Measurements from ENCODE around the gene CRISPLD2. TPM values are rescaled to one million over a fixed set of nuclear protein-coding genes. Genes with fewer than 3 reads are reported as not detected.
A peak's percentile ranks its signal among the peaks of the same experiment; 100 is the strongest.
"Not testable (repeated sequence)": the region's sequence is repeated elsewhere in the genome, so short reads cannot be mapped to it uniquely, and the experiment has no call there.

CRISPLD2 gene
- total RNA-seq, 1 donor: 2.2 TPM

GRCh38 chr16:84856203-84856581, 36.4 kb downstream of the CRISPLD2 start:
- not testable (repeated sequence) for DNase-seq (ENCODE audit: low read depth in 2 of 3, low spot score in 2 of 3)

- not testable (repeated sequence) for DNase-seq (ENCODE audit: low read depth in 2 of 3, low spot score in 2 of 3)
These were observed 37.0 kb downstream of the CRISPLD2 start for GRCh38 chr16:84856811-84857210.

- DNase-seq (ENCODE audit: low read depth in 2 of 3, low spot score in 2 of 3): no peak
These were observed 39.9 kb downstream of the CRISPLD2 start for GRCh38 chr16:84859681-84860080.

- DNase-seq (ENCODE audit: low read depth in 2 of 3, low spot score in 2 of 3): no peak
These were observed 40.6 kb downstream of the CRISPLD2 start for GRCh38 chr16:84860383-84860782.

GRCh38 chr16:84861671-84862070, 41.9 kb downstream of the CRISPLD2 start:
- DNase-seq (ENCODE audit: low read depth in 2 of 3, low spot score in 2 of 3): no peak

- no peak for DNase-seq (ENCODE audit: low read depth in 2 of 3, low spot score in 2 of 3)
These were observed 43.2 kb downstream of the CRISPLD2 start for GRCh38 chr16:84862804-84863480.

GRCh38 chr16:84863481-84863814, 43.7 kb downstream of the CRISPLD2 start:
- no peak for DNase-seq (ENCODE audit: low read depth in 2 of 3, low spot score in 2 of 3)

- DNase-seq (ENCODE audit: low read depth in 2 of 3, low spot score in 2 of 3): peak in 1 of 3 donors; percentile 2
These were observed 44.7 kb downstream of the CRISPLD2 start for GRCh38 chr16:84864326-84864955.

- no peak for DNase-seq (ENCODE audit: low read depth in 2 of 3, low spot score in 2 of 3)
These were observed 47.9 kb downstream of the CRISPLD2 start for GRCh38 chr16:84867696-84868095.

- DNase-seq (ENCODE audit: low read depth in 2 of 3, low spot score in 2 of 3): no peak
These were observed 48.5 kb downstream of the CRISPLD2 start for GRCh38 chr16:84868328-84868727.

GRCh38 chr16:84868829-84869472, 49.2 kb downstream of the CRISPLD2 start:
- no peak for DNase-seq (ENCODE audit: low read depth in 2 of 3, low spot score in 2 of 3)

- no peak for DNase-seq (ENCODE audit: low read depth in 2 of 3, low spot score in 2 of 3)
These were observed 49.7 kb downstream of the CRISPLD2 start for GRCh38 chr16:84869473-84869845.

GRCh38 chr16:84872971-84873370, 53.2 kb downstream of the CRISPLD2 start:
- not testable (repeated sequence) for DNase-seq (ENCODE audit: low read depth in 2 of 3, low spot score in 2 of 3)

GRCh38 chr16:84874004-84874435, 54.2 kb downstream of the CRISPLD2 start:
- DNase-seq (ENCODE audit: low read depth in 2 of 3, low spot score in 2 of 3): no peak

GRCh38 chr16:84874553-84874952, 54.8 kb downstream of the CRISPLD2 start:
- no peak for DNase-seq (ENCODE audit: low read depth in 2 of 3, low spot score in 2 of 3)

- no peak for DNase-seq (ENCODE audit: low read depth in 2 of 3, low spot score in 2 of 3)
These were observed 55.2 kb downstream of the CRISPLD2 start for GRCh38 chr16:84874983-84875382.

- no peak for DNase-seq (ENCODE audit: low read depth in 2 of 3, low spot score in 2 of 3)
These were observed 56.1 kb downstream of the CRISPLD2 start for GRCh38 chr16:84875846-84876245.

GRCh38 chr16:84876873-84877606, 57.3 kb downstream of the CRISPLD2 start:
- no peak for DNase-seq (ENCODE audit: low read depth in 2 of 3, low spot score in 2 of 3)

GRCh38 chr16:84878770-84879169, 59.0 kb downstream of the CRISPLD2 start:
- no peak for DNase-seq (ENCODE audit: low read depth in 2 of 3, low spot score in 2 of 3)

GRCh38 chr16:84879569-84880487, 60.0 kb downstream of the CRISPLD2 start:
- no peak for DNase-seq (ENCODE audit: low read depth in 2 of 3, low spot score in 2 of 3)

Data from hematopoietic multipotent progenitor cell (in vitro differentiated cells).